A673 (cell line): Measurements from ENCODE around the gene ADGRL4. TPM values are rescaled to one million over a fixed set of nuclear protein-coding genes. Genes with fewer than 3 reads are reported as not detected.

ENCODE experiments used
- BruUV-seq: library from RNA; stranded (reverse); fragments of 400-500 nt; replicated peaks from 2 replicates; lab custom pipeline; 2021; lab: Mats Ljungman, UMichigan
- CTCF ChIA-PET: fragments of 300-600 bp; sonication (Branson Sonifier 250); formaldehyde crosslinking; loops from one replicate; lab custom pipeline; 2022; ENCODE audit warnings: antibody characterized with exemption; lab: Charles Lee
- POLR2A ChIA-PET: fragments of 300-600 bp; sonication (Branson Sonifier 250); formaldehyde crosslinking; loops from one replicate; lab custom pipeline; 2022; ENCODE audit warnings: antibody characterized with exemption; ENCODE audit not compliant: low non-redundant PET; lab: Charles Lee
- DNase-seq: peaks from one replicate; pipeline ENCODE4 v3.0.0-alpha.2; 2015; ENCODE audit warnings: low spot score
- H3K27ac ChIP-seq: fragments of 200-600 bp; sonication (generic); 2 replicates; pipeline ENCODE4 v1.5.1; 2016; ENCODE audit warnings: mixed run types, low read depth, mild to moderate bottlenecking, mixed read lengths, antibody characterized with exemption, low read length; ENCODE audit not compliant: poor library complexity, severe bottlenecking
- H3K27me3 ChIP-seq: fragments of 200-600 bp; sonication (generic); replicated peaks from 2 replicates; pipeline ENCODE4 v1.6.1; 2017; ENCODE audit warnings: mixed run types, low read depth, mild to moderate bottlenecking, mixed read lengths, antibody characterized with exemption, low read length; ENCODE audit not compliant: insufficient read depth, poor library complexity
- H3K36me3 ChIP-seq: fragments of 200-600 bp; sonication (generic); 2 replicates; pipeline ENCODE4 v1.6.1; 2016; ENCODE audit warnings: mixed run types, mild to moderate bottlenecking, mixed read lengths, antibody characterized with exemption, low read length; ENCODE audit not compliant: insufficient read depth, poor library complexity, severe bottlenecking
- H3K4me1 ChIP-seq: fragments of 200-600 bp; sonication (generic); 2 replicates; pipeline ENCODE4 v1.6.1; 2017; ENCODE audit warnings: mixed run types, mild to moderate bottlenecking, mixed read lengths, antibody characterized with exemption, low read length; ENCODE audit not compliant: insufficient read depth, poor library complexity, severe bottlenecking
- H3K4me3 ChIP-seq: fragments of 200-600 bp; sonication (generic); 2 replicates; pipeline ENCODE4 v1.5.1; 2016; ENCODE audit warnings: low read depth, mixed run types, mild to moderate bottlenecking, mixed read lengths, low read length; ENCODE audit not compliant: poor library complexity, severe bottlenecking
- H3K9me3 ChIP-seq: fragments of 200-600 bp; sonication (generic); 2 replicates; pipeline ENCODE4 v1.6.1; 2016; ENCODE audit warnings: mixed run types, low read depth, mild to moderate bottlenecking, mixed read lengths, antibody characterized with exemption, low read length; ENCODE audit not compliant: poor library complexity, severe bottlenecking
- EZH2 ChIP-seq: fragments of 200-600 bp; sonication (generic); IDR thresholded peaks from 2 replicates; pipeline ENCODE4 v1.6.1; 2017; ENCODE audit warnings: borderline replicate concordance, low read depth, mild to moderate bottlenecking, mixed read lengths, antibody characterized with exemption, low read length; ENCODE audit not compliant: poor library complexity, severe bottlenecking
- intact Hi-C: fragments of 100-400 bp; cut with micrococcal nuclease; formaldehyde crosslinking; loops from one replicate; pipeline ENCODE4 v1.10.0; 2022; ENCODE audit not compliant: unreplicated experiment
- total RNA-seq: library from RNA; stranded (reverse); gene quantifications from 2 replicates; pipeline ENCODE4 v1.2.3, GENCODE V29; 2021
- TF ChIP-seq, protein P1 (sequence below): fragments of 300-800, 200-600 bp; sonication (generic); conservative IDR thresholded peaks from 2 replicates; pipeline ENCODE4 v1.5.1; 2017; ENCODE audit warnings: low read depth, mild to moderate bottlenecking, antibody characterized with exemption, low read length, moderate library complexity, mixed read lengths

ADGRL4 gene
- total RNA-seq, 1 experiment from 2014 or later: not detected

- Histone ChIP-seq H3K36me3 (no peaks in the 10 kb centered on the region), H3K9me3 (no peaks in the 10 kb centered on the region), H3K4me3 (no peak overlapping the region), H3K27me3 (no peaks in the 10 kb centered on the region), H3K27ac (no peak overlapping the region), H3K4me1 (peaks cover 23% of the 10 kb centered on the region)
- peak; percentile 12 for DNase-seq
- ChIA-PET CTCF (no interaction called here), POLR2A (no interaction called here)
- intact Hi-C loops: loop anchor here (2.0 kb wide), 1 partner anchor 416 kb away; no protein-coding TSS in a partner anchor
- no TSS peak for BruUV-seq
- TF ChIP-seq, protein P1, sequence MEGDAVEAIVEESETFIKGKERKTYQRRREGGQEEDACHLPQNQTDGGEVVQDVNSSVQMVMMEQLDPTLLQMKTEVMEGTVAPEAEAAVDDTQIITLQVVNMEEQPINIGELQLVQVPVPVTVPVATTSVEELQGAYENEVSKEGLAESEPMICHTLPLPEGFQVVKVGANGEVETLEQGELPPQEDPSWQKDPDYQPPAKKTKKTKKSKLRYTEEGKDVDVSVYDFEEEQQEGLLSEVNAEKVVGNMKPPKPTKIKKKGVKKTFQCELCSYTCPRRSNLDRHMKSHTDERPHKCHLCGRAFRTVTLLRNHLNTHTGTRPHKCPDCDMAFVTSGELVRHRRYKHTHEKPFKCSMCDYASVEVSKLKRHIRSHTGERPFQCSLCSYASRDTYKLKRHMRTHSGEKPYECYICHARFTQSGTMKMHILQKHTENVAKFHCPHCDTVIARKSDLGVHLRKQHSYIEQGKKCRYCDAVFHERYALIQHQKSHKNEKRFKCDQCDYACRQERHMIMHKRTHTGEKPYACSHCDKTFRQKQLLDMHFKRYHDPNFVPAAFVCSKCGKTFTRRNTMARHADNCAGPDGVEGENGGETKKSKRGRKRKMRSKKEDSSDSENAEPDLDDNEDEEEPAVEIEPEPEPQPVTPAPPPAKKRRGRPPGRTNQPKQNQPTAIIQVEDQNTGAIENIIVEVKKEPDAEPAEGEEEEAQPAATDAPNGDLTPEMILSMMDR: no peak
- no peak for TF ChIP-seq EZH2
Observed at GRCh38 chr1:78843111-78843510, 163.4 kb downstream of the ADGRL4 start.

DNA sequence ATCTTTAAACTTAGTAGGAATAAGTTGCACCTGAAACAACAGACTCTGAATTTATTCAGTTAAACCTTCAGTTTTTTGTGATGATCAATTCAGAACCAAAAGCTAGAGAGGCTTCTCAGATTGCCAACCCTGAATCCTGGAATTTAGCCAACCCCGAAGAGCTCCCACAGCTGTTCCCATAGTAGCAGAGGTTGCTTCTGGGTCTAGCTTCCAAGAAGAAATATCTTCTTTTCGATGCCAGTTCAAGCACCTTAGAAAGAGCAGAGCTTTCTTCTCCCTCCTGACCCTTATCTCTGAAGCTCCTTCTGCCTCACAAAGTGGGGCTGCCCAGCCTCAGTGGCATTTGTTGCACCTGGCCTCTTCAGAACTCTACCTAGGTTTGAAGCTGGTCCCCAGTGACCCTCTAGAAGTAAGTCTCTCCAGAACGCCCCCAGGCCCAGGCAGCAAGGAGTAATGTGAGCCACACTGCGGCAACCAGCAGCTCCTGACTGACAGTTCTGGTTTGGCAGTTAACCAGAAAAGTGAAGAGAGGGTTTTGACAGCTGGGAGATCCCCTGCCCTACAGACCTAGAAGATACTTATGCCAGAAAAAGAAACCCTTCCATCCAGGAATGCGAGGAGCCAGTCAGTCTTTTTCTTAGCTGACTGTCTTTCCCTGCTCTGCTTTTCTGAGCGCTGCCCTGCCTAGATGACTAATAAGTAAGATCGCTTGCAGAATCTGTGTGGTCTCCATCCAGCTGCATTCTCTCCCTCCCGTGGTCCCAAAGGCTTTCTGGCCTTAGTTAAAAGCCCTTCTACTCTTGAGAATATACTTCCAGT is 165.9 kb downstream of the ADGRL4 start:
- no TSS peak for BruUV-seq
- peaks cover 23% of the 10 kb centered on the region for H3K4me1 ChIP-seq
- H3K36me3 ChIP-seq: no peaks in the 10 kb centered on the region
- H3K9me3 ChIP-seq: no peaks in the 10 kb centered on the region
- CTCF ChIA-PET: interaction anchor here (0.6 to 1.3 kb wide), 3 partner anchors 356 to 513 kb away, joined by 3 to 7 read pairs (median 3); no protein-coding TSS in a partner anchor
- no peak overlapping the region for H3K4me3 ChIP-seq
- POLR2A ChIA-PET: interaction anchor here (0.5 kb wide), 1 partner anchor 202 kb away, joined by 3 read pairs; no protein-coding TSS in a partner anchor
- TF ChIP-seq, protein P1: no peak
- TF ChIP-seq EZH2: no peak
- H3K27ac ChIP-seq: no peak overlapping the region
- peak; percentile 58 for DNase-seq
- H3K27me3 ChIP-seq: no peaks in the 10 kb centered on the region
- intact Hi-C loops: loop anchor here (1.0 kb wide), 1 partner anchor 357 kb away; no protein-coding TSS in a partner anchor
